WTC11 (cell line): ENCODE results near the gene GRIP2. TPM values are rescaled to one million over a fixed set of nuclear protein-coding genes. Genes with fewer than 3 reads are reported as not detected.

Source experiments
- ATAC-seq: fragments of 200-7000 bp; cut with Tn5 transposase; 2 replicates; pipeline ENCODE4 v1.10.0; 2021; ENCODE audit warnings: mild to moderate bottlenecking, moderate library complexity
- CTCF ChIA-PET: fragments of 300-600 bp; sonication (Branson Sonifier 250); formaldehyde crosslinking; loops from one replicate; lab custom pipeline; 2021; ENCODE audit warnings: antibody characterized with exemption; lab: Charles Lee
- POLR2A ChIA-PET: fragments of 350-600 bp; sonication (Branson Sonifier 250); formaldehyde crosslinking; loops from one replicate; lab custom pipeline; 2021; ENCODE audit warnings: antibody characterized with exemption; lab: Charles Lee
- DNase-seq: peaks from one replicate; pipeline ENCODE4 v3.0.0; 2021; ENCODE audit warnings: low spot score
- H3K27ac Mint-ChIP-seq: 2 replicates; pipeline ENCODE4 v1.8.0; 2021; ENCODE audit warnings: mixed read lengths
- H3K27me3 Mint-ChIP-seq: 2 replicates; pipeline ENCODE4 v1.8.0; 2021; ENCODE audit warnings: low read depth, mild to moderate bottlenecking, moderate library complexity, mixed read lengths
- H3K36me3 Mint-ChIP-seq: 2 replicates; pipeline ENCODE4 v1.8.0; 2021; ENCODE audit warnings: mixed read lengths
- H3K4me1 Mint-ChIP-seq: 2 replicates; pipeline ENCODE4 v1.8.0; 2022; ENCODE audit warnings: mixed read lengths
- H3K4me3 Mint-ChIP-seq: 2 replicates; pipeline ENCODE4 v1.8.0; 2021; ENCODE audit warnings: mild to moderate bottlenecking, moderate library complexity, mixed read lengths
- H3K9me3 Mint-ChIP-seq: 2 replicates; pipeline ENCODE4 v1.8.0; 2021; ENCODE audit warnings: mixed read lengths
- FOXJ3 ChIP-seq: sonication (generic); formaldehyde crosslinking; IDR thresholded peaks from 2 replicates; pipeline ENCODE4 v1.9.0; 2021; ENCODE audit warnings: missing genetic modification reagents, mild to moderate bottlenecking, borderline replicate concordance
- GRHL2 ChIP-seq: fragments of 250-450 bp; sonication (Bioruptor Pico); IDR thresholded peaks from 2 replicates; pipeline ENCODE4 v1.8.0; 2022; ENCODE audit warnings: mild to moderate bottlenecking, moderate library complexity; ENCODE audit not compliant: insufficient replicate concordance, severe bottlenecking
- IRF1 ChIP-seq: sonication (generic); formaldehyde crosslinking; IDR thresholded peaks from 2 replicates; pipeline ENCODE4 v1.8.0; 2023; ENCODE audit warnings: missing genetic modification reagents
- NFYB ChIP-seq: sonication (generic); formaldehyde crosslinking; conservative IDR thresholded peaks from 2 replicates; pipeline ENCODE4 v1.8.0; 2022; ENCODE audit warnings: low read depth, missing genetic modification reagents
- OVOL2 ChIP-seq: fragments of 250-450 bp; sonication (Bioruptor Pico); IDR thresholded peaks from 2 replicates; pipeline ENCODE4 v1.9.0; 2021; ENCODE audit warnings: mild to moderate bottlenecking, borderline replicate concordance
- PRDM15 ChIP-seq: sonication (generic); formaldehyde crosslinking; IDR thresholded peaks from 2 replicates; pipeline ENCODE4 v1.8.0; 2022; ENCODE audit warnings: missing genetic modification reagents
- SMAD4 ChIP-seq: sonication (generic); formaldehyde crosslinking; IDR thresholded peaks from 2 replicates; pipeline ENCODE4 v1.8.0; 2022; ENCODE audit warnings: mild to moderate bottlenecking, missing genetic modification reagents
- STAT6 ChIP-seq: sonication (generic); formaldehyde crosslinking; conservative IDR thresholded peaks from 2 replicates; pipeline ENCODE4 v1.8.1; 2023; ENCODE audit warnings: mild to moderate bottlenecking, low read depth, missing genetic modification reagents, moderate library complexity
- TCF7 ChIP-seq: sonication (generic); formaldehyde crosslinking; IDR thresholded peaks from 2 replicates; pipeline ENCODE4 v1.8.0; 2022; ENCODE audit warnings: mild to moderate bottlenecking, low read depth, missing genetic modification reagents, moderate library complexity
- TEAD4 ChIP-seq: sonication (generic); formaldehyde crosslinking; IDR thresholded peaks from 2 replicates; pipeline ENCODE4 v1.8.0; 2022; ENCODE audit warnings: mild to moderate bottlenecking, missing genetic modification reagents
- USF1 ChIP-seq: sonication (generic); formaldehyde crosslinking; IDR thresholded peaks from 2 replicates; pipeline ENCODE4 v1.8.0; 2022; ENCODE audit warnings: mild to moderate bottlenecking, missing genetic modification reagents
- ZBTB21 ChIP-seq: sonication (generic); formaldehyde crosslinking; IDR thresholded peaks from 2 replicates; pipeline ENCODE4 v1.8.1; 2023; ENCODE audit warnings: mild to moderate bottlenecking, missing genetic modification reagents, borderline replicate concordance
- ZNF232 ChIP-seq: sonication (generic); formaldehyde crosslinking; IDR thresholded peaks from 2 replicates; pipeline ENCODE4 v1.8.0; 2022; ENCODE audit warnings: mild to moderate bottlenecking, missing genetic modification reagents
- ZNF281 ChIP-seq: sonication (generic); formaldehyde crosslinking; IDR thresholded peaks from 2 replicates; pipeline ENCODE4 v1.8.0; 2023; ENCODE audit warnings: mild to moderate bottlenecking, missing genetic modification reagents
- total RNA-seq: library from RNA; stranded (reverse); gene quantifications from 3 replicates; pipeline ENCODE4 v1.2.3, GENCODE V29; 2021
- TF ChIP-seq, protein P1 (sequence below): sonication (generic); formaldehyde crosslinking; IDR thresholded peaks from 2 replicates; pipeline ENCODE4 v1.8.1; 2022; ENCODE audit warnings: missing genetic modification reagents, borderline replicate concordance

The GRIP2 gene
- total RNA-seq, 1 experiment from 2014 or later = 12.0 TPM

GRCh38 chr3:14465425-14465824 lies 74.7 kb downstream of the GRIP2 start (continued):
- TF ChIP-seq GRHL2 = no peak
- no peak for TF ChIP-seq ZNF281 (CRISPR knock-in tag)
- no peak for TF ChIP-seq IRF1 (CRISPR knock-in tag)
- TF ChIP-seq SMAD4 (CRISPR knock-in tag) = no peak
- no peak for TF ChIP-seq PRDM15 (CRISPR knock-in tag)
- TF ChIP-seq TCF7 (CRISPR knock-in tag) = no peak
- TF ChIP-seq OVOL2 (CRISPR knock-in tag) = no peak
- TF ChIP-seq USF1 (CRISPR knock-in tag) = no peak
- TF ChIP-seq NFYB (CRISPR knock-in tag) = no peak
- TF ChIP-seq, all 79 proteins: peak for 0

DNA sequence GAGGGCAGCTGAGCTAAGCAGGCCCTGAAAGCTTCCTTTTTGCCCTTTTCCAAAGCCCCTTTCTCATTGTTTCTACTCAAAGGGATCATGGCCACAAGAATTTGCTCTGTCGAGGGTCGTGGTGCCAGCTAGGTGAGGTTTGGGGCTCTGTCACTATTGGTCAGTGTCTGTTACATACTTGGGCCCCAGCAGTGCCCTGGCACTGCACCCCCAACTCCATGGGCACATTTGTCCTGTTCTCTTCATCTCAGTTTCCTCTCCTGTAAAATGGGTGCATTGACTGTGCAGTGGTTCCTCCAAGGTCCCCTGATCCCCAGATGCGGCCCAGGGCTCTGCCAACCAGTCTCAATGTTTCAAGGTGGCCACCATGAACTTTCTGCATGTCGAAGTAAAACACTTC lies 75.6 kb downstream of the GRIP2 start:
- no peak for ATAC-seq
- Mint-ChIP-seq H3K36me3 (peaks cover 59% of the 10 kb centered on the region), H3K9me3 (no peaks in the 10 kb centered on the region), H3K27me3 (no peaks in the 10 kb centered on the region; the same call in 1 of the 2 replicates), H3K4me1 (peaks cover 26% of the 10 kb centered on the region), H3K4me3 (no peak overlapping the region), H3K27ac (no peak overlapping the region)
- ChIA-PET POLR2A (no interaction called here), CTCF (no interaction called here)
- no peak for DNase-seq
- no peak for TF ChIP-seq STAT6 (CRISPR knock-in tag)
- TF ChIP-seq ZBTB21 (CRISPR knock-in tag) = no peak
- TF ChIP-seq ZNF232 = no peak
- TF ChIP-seq TEAD4 (CRISPR knock-in tag) = no peak
- no peak for TF ChIP-seq FOXJ3
- TF ChIP-seq, protein P1, sequence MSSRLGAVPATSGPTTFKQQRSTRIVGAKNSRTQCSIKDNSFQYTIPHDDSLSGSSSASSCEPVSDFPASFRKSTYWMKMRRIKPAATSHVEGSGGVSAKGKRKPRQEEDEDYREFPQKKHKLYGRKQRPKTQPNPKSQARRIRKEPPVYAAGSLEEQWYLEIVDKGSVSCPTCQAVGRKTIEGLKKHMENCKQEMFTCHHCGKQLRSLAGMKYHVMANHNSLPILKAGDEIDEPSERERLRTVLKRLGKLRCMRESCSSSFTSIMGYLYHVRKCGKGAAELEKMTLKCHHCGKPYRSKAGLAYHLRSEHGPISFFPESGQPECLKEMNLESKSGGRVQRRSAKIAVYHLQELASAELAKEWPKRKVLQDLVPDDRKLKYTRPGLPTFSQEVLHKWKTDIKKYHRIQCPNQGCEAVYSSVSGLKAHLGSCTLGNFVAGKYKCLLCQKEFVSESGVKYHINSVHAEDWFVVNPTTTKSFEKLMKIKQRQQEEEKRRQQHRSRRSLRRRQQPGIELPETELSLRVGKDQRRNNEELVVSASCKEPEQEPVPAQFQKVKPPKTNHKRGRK = no peak
